H9 (cell line): ENCODE results near the gene CDKN2D. TPM values are rescaled to one million over a fixed set of nuclear protein-coding genes. Genes with fewer than 3 reads are reported as not detected.

Experiments used
- DNase-seq: peaks from one replicate; pipeline ENCODE4 v3.0.0-alpha.2; 2017
- H2AFZ ChIP-seq: one replicate; pipeline ENCODE4 v1.6.1; 2013; ENCODE audit warnings: mild to moderate bottlenecking, low read length, control low read depth, moderate library complexity
- H2AK5ac ChIP-seq: 2 replicates; pipeline ENCODE4 v1.6.1; 2013; ENCODE audit warnings: low read length, control low read depth, mixed read lengths; ENCODE audit not compliant: insufficient read length
- H2BK120ac ChIP-seq: one replicate; pipeline ENCODE4 v1.6.1; 2013; ENCODE audit warnings: low read depth, mild to moderate bottlenecking, low read length, control low read depth, inconsistent platforms; ENCODE audit not compliant: poor library complexity, severe bottlenecking
- H2BK12ac ChIP-seq: 2 replicates; pipeline ENCODE4 v1.6.1; 2013; ENCODE audit warnings: low read length, control low read depth, mixed read lengths, low read depth; ENCODE audit not compliant: insufficient read length
- H2BK15ac ChIP-seq: 2 replicates; pipeline ENCODE4 v1.6.1; 2013; ENCODE audit warnings: low read depth, low read length, control low read depth
- H2BK20ac ChIP-seq: one replicate; pipeline ENCODE4 v1.6.1; 2013; ENCODE audit warnings: low read depth, mild to moderate bottlenecking, low read length, control low read depth, inconsistent platforms; ENCODE audit not compliant: poor library complexity, severe bottlenecking
- H2BK5ac ChIP-seq: 2 replicates; pipeline ENCODE4 v1.6.1; 2013; ENCODE audit warnings: low read length, control low read depth, mixed read lengths; ENCODE audit not compliant: insufficient read length
- H3K14ac ChIP-seq: 2 replicates; pipeline ENCODE4 v1.6.1; 2013; ENCODE audit warnings: low read length, control low read depth; ENCODE audit not compliant: insufficient read depth
- H3K18ac ChIP-seq: 2 replicates; pipeline ENCODE4 v1.6.1; 2013; ENCODE audit warnings: low read depth, mild to moderate bottlenecking, mixed read lengths, low read length, control low read depth; ENCODE audit not compliant: insufficient read length
- H3K23ac ChIP-seq: 2 replicates; pipeline ENCODE4 v1.6.1; 2013; ENCODE audit warnings: low read length, control low read depth, mixed read lengths, low read depth; ENCODE audit not compliant: insufficient read length
- H3K23me2 ChIP-seq: 2 replicates; pipeline ENCODE4 v1.6.1; 2013; ENCODE audit warnings: low read depth, mild to moderate bottlenecking, mixed read lengths, low read length, control low read depth; ENCODE audit not compliant: insufficient read length, poor library complexity, severe bottlenecking
- H3K27ac ChIP-seq: 2 replicates; pipeline ENCODE4 v1.5.1; 2013; ENCODE audit warnings: low read length, control low read depth, mixed read lengths, low read depth; ENCODE audit not compliant: insufficient read length
- H3K27me3 ChIP-seq: 2 replicates; pipeline ENCODE4 v1.6.1; 2013; ENCODE audit warnings: low read length, control low read depth, inconsistent platforms; ENCODE audit not compliant: insufficient read depth
- H3K4ac ChIP-seq: 2 replicates; pipeline ENCODE4 v1.6.1; 2013; ENCODE audit warnings: low read depth, mild to moderate bottlenecking, control low read depth, inconsistent platforms, low read length, moderate library complexity
- H3K4me1 ChIP-seq: 2 replicates; pipeline ENCODE4 v1.6.1; 2013; ENCODE audit warnings: low read length, control low read depth, inconsistent platforms; ENCODE audit not compliant: insufficient read depth
- H3K4me2 ChIP-seq: 2 replicates; pipeline ENCODE4 v1.6.1; 2013; ENCODE audit warnings: low read length, control low read depth, mixed read lengths; ENCODE audit not compliant: insufficient read length, insufficient read depth
- H3K56ac ChIP-seq: 2 replicates; pipeline ENCODE4 v1.6.1; 2013; ENCODE audit warnings: low read depth, mild to moderate bottlenecking, mixed read lengths, low read length, control low read depth; ENCODE audit not compliant: insufficient read length
- H3K79me1 ChIP-seq: 2 replicates; pipeline ENCODE4 v1.6.1; 2013; ENCODE audit warnings: low read depth, mild to moderate bottlenecking, moderate library complexity, low read length, control low read depth, inconsistent platforms; ENCODE audit not compliant: insufficient read depth, poor library complexity, severe bottlenecking
- H3K79me2 ChIP-seq: 2 replicates; pipeline ENCODE4 v1.6.1; 2013; ENCODE audit warnings: low read length, control low read depth, inconsistent platforms; ENCODE audit not compliant: insufficient read depth
- H3K9ac ChIP-seq: 2 replicates; pipeline ENCODE4 v1.6.1; 2013; ENCODE audit warnings: low read length, control low read depth, mixed read lengths; ENCODE audit not compliant: insufficient read length; ENCODE audit errors: extremely low read depth
- H3K9me3 ChIP-seq: one replicate; pipeline ENCODE4 v1.6.1; 2013; ENCODE audit warnings: low read depth, low read length, inconsistent platforms; ENCODE audit not compliant: control insufficient read depth
- H3T11ph ChIP-seq: one replicate; pipeline ENCODE4 v1.6.1; 2013; ENCODE audit warnings: mild to moderate bottlenecking, low read length, control low read depth, inconsistent platforms
- H4K20me1 ChIP-seq: one replicate; pipeline ENCODE4 v1.6.1; 2013; ENCODE audit not compliant: control insufficient read depth, insufficient read length, insufficient read depth
- H4K5ac ChIP-seq: 2 replicates; pipeline ENCODE4 v1.6.1; 2013; ENCODE audit warnings: low read depth, mild to moderate bottlenecking, mixed read lengths, low read length, control low read depth; ENCODE audit not compliant: insufficient read length
- H4K8ac ChIP-seq: replicated peaks from 2 replicates; pipeline ENCODE4 v1.6.1; 2013; ENCODE audit warnings: low read length, control low read depth, mixed read lengths, low read depth; ENCODE audit not compliant: insufficient read length
- H4K91ac ChIP-seq: 2 replicates; pipeline ENCODE4 v1.6.1; 2013; ENCODE audit warnings: low read depth, mild to moderate bottlenecking, moderate library complexity, mixed read lengths, low read length, control low read depth; ENCODE audit not compliant: insufficient read length
- H3K27ac Mint-ChIP-seq, 3 experiments: 2 replicates in 2 of 3; 3 replicates in 1 of 3; pipeline ENCODE4 v1.8.0; 2020 to 2021; ENCODE audit warnings: mixed read lengths in 3 of 3, mild to moderate bottlenecking in 1 of 3, moderate library complexity in 1 of 3
- H3K27me3 Mint-ChIP-seq: 2 replicates; pipeline ENCODE4 v1.8.0; 2021; ENCODE audit warnings: low read depth, mild to moderate bottlenecking, moderate library complexity, mixed read lengths
- H3K36me3 Mint-ChIP-seq, 3 experiments: 2 replicates in 2 of 3; 3 replicates in 1 of 3; pipeline ENCODE4 v1.8.0; 2020 to 2021; ENCODE audit warnings: low read depth in 3 of 3, mixed read lengths in 3 of 3; ENCODE audit not compliant: insufficient read depth in 1 of 3
- H3K4me1 Mint-ChIP-seq, 2 experiments: 2 replicates each; pipeline ENCODE4 v1.8.0; 2020; ENCODE audit warnings: mixed read lengths in 2 of 2
- H3K4me3 Mint-ChIP-seq, 2 experiments: 2 replicates in 1 of 2; 3 replicates in 1 of 2; pipeline ENCODE4 v1.8.0; 2020 to 2021; ENCODE audit warnings: mild to moderate bottlenecking in 2 of 2, mixed read lengths in 2 of 2, moderate library complexity in 1 of 2
- H3K9me3 Mint-ChIP-seq, 2 experiments: 2 replicates in 1 of 2; 3 replicates in 1 of 2; pipeline ENCODE4 v1.8.0; 2020; ENCODE audit warnings: mild to moderate bottlenecking in 2 of 2, mixed read lengths in 2 of 2, moderate library complexity in 1 of 2
- WGBS: extraction: QIAGEN DNeasy Blood & Tissue Kit; methylation state at CpG from one replicate; pipeline ENCODE4 v1.1.7; 2013; ENCODE audit warnings: missing lambda C conversion rate, low lambda C conversion rate, mixed read lengths; ENCODE audit not compliant: insufficient read length; ENCODE audit errors: extremely low coverage; 5-methylcytosine and 5-hydroxymethylcytosine counted together
- total RNA-seq: library from RNA; stranded (reverse); gene quantifications from 2 replicates; pipeline ENCODE4 v1.2.1, GENCODE V29; 2021
- TF ChIP-seq, protein P1 (sequence below): fragments of 200-600 bp; sonication (generic); conservative IDR thresholded peaks from 3 replicates; pipeline ENCODE4 v1.8.0; 2021; ENCODE audit warnings: antibody characterized with exemption, mild to moderate bottlenecking

Gene CDKN2D
- total RNA-seq, 1 experiment from 2014 or later: 2.8 TPM

DNA sequence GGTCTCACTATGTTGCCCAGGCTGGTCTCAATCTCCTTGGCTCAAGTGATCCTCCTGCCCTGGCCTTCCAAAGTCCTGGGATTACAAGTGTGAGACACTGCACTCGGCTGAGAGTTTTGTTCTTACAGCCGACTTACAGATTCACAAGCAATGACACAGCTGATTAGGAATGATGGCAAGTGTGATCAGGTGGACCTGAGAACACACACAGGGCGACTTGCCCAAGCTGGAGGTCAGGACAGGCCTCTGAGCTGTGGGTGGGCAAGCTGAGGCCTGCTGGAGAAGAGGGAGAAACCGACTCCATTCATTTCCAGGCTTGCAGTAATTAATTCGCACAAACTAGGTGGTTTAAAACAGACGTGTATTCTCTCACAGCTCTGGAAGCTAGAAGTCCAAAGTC, 33.2 kb downstream of the CDKN2D start:
- Histone ChIP-seq H3K23me2 (no peaks in the 10 kb centered on the region), H4K91ac (no peak overlapping the region), H3K4ac (no peak overlapping the region), H4K8ac (no peak overlapping the region), H3K27me3 (no peaks in the 10 kb centered on the region), H3K18ac (no peak overlapping the region), H2BK120ac (no peak overlapping the region), H2AFZ (no peak overlapping the region), H3K23ac (no peak overlapping the region), H2BK20ac (no peak overlapping the region), H4K5ac (no peak overlapping the region), H3K4me1 (no peaks in the 10 kb centered on the region), H3K79me1 (no peaks in the 10 kb centered on the region), H3K79me2 (no peaks in the 10 kb centered on the region), H2AK5ac (no peak overlapping the region), H3K4me2 (no peak overlapping the region), H2BK12ac (no peak overlapping the region), H2BK15ac (no peak overlapping the region), H2BK5ac (no peak overlapping the region), H3T11ph (no peak overlapping the region), H3K9ac (no peak overlapping the region), H3K14ac (no peak overlapping the region), H3K9me3 (no peaks in the 10 kb centered on the region), H4K20me1 (no peaks in the 10 kb centered on the region), H3K56ac (no peak overlapping the region), H3K27ac (no peak overlapping the region)
- H3K27me3 Mint-ChIP-seq: peaks cover 23% of the 10 kb centered on the region
- DNase-seq: no peak
- peak overlapping the region in 1 of 3 experiments; percentile 52; a peak in 1 of 7 replicates for H3K27ac Mint-ChIP-seq
- TF ChIP-seq, protein P1, sequence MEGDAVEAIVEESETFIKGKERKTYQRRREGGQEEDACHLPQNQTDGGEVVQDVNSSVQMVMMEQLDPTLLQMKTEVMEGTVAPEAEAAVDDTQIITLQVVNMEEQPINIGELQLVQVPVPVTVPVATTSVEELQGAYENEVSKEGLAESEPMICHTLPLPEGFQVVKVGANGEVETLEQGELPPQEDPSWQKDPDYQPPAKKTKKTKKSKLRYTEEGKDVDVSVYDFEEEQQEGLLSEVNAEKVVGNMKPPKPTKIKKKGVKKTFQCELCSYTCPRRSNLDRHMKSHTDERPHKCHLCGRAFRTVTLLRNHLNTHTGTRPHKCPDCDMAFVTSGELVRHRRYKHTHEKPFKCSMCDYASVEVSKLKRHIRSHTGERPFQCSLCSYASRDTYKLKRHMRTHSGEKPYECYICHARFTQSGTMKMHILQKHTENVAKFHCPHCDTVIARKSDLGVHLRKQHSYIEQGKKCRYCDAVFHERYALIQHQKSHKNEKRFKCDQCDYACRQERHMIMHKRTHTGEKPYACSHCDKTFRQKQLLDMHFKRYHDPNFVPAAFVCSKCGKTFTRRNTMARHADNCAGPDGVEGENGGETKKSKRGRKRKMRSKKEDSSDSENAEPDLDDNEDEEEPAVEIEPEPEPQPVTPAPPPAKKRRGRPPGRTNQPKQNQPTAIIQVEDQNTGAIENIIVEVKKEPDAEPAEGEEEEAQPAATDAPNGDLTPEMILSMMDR: no peak
- no peaks in the 10 kb centered on the region for H3K4me1 Mint-ChIP-seq
- no peaks in the 10 kb centered on the region for H3K9me3 Mint-ChIP-seq
- no peak overlapping the region for H3K4me3 Mint-ChIP-seq
- WGBS: no CpG with 5 or more reads among the region's 6 CpGs
- no peaks in the 10 kb centered on the region for H3K36me3 Mint-ChIP-seq
